ENCODE measurements around the gene RAB27A. TPM values are rescaled to one million over a fixed set of nuclear protein-coding genes. Genes with fewer than 3 reads are reported as not detected.
A peak's percentile ranks its signal among the peaks of the same experiment; 100 is the strongest.

The RAB27A gene
- total RNA-seq, 1 experiment from 2014 or later = 12.8 TPM

DNA sequence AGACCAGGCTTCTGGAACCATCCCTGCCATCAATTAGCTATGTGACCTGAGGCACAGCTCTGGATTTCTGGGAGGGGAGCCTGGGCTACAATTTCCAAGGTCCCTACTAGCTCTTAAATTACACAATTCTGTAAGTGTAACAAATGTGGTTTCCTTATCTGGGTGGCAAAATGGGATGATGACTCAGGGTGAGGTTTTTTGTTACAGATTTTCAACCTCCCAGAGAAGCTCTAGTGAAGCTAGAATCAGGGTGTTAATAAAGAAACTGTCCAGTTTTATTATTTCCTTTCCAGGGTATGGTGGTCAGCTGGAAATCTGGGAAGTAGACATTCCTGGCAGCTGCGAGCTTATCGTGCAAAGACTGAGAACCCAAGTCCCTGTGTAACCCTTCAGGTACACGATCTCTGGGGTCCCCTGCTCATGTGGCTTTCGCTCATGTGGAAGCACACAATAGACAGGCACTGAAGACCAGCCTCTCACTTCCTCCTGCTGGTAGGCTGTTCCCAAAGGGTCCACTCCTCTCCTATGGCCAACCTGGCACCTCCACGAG lies 7.3 kb downstream of the RAB27A start:
- peak; percentile 90 for DNase-seq (ENCODE audit: low read depth)

DNA sequence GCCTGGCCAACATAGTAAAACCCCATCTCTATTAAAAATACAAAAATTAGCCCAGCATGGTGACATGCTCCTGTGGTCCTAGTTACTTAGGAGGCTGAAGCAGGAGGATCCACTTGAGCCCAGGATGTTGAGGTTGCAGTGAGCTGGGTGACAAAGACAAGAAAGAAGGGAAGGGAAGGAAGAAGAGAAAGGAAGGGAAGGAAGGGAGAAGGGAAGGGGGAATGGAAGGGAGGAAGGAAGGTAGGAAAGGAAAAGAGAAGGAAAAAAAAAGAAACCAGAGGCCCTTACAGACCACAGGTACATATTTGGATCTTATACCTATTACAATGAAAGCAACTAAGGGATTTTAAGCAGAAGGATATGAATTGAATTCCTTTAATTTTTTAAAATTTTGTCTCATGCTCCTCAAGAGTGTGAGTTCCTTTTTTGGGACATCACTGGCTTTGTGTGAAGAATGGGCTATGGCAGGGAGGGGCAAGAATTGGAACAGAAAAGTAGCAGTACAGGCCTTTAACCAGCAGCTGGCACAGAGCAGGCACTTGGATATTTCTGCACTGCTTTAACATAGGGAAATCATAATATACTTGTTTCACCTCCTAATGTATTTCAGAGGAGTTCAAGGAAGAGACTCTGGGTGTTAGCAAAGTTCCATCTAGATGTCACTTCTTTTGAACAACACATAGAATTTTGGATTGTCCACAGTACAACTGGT lies 7.9 kb downstream of the RAB27A start:
- DNase-seq (ENCODE audit: low read depth) = no peak

DNA sequence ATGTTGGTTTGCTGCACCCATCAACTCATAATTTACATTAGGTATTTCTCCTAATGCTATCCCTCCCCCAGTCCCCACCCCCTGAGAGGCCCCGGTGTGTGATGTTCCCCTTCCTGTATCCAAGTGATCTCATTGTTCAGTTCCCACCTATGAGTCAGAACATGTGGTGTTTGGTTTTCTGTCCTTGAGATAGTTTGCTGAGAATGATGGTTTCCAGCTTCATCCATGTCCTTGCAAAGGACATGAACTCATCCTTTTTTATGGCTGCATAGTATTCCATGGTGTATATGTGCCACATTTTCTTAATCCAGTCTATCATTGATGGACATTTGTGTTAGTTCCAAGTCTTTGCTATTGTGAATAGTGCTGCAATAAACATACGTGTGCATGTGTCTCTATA lies 9.0 kb downstream of the RAB27A start:
- peak; percentile 69 for DNase-seq (ENCODE audit: low read depth)

DNA sequence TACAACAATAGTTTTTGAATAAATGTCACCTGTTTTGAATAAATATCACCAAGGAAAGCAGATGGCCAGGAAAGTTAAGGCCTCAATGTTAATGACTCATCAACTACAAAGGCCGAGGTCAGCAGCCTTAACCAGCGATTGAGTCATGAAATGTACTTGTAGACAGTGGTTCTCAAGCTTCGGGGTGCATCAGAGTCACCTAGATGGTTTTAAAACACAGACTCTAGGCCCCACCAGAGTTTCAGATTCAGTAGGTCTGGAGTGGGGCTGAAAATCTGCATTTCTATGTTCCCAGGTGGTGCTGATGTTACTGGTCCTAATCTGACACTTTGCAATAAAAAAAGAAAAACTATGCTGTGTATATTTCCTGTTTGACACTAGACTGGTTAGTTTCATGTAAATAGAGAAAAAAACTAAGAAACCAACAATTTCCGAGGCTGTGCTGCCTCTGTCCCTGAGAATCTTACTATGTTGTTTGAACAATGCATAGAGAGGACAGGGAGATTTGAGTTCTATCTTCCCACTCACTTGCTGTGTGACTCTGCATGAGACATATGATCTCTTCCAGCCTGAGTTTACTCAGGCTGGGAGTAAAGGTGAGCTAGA lies 9.8 kb downstream of the RAB27A start:
- peak; percentile 95 for DNase-seq (ENCODE audit: low read depth)

DNA sequence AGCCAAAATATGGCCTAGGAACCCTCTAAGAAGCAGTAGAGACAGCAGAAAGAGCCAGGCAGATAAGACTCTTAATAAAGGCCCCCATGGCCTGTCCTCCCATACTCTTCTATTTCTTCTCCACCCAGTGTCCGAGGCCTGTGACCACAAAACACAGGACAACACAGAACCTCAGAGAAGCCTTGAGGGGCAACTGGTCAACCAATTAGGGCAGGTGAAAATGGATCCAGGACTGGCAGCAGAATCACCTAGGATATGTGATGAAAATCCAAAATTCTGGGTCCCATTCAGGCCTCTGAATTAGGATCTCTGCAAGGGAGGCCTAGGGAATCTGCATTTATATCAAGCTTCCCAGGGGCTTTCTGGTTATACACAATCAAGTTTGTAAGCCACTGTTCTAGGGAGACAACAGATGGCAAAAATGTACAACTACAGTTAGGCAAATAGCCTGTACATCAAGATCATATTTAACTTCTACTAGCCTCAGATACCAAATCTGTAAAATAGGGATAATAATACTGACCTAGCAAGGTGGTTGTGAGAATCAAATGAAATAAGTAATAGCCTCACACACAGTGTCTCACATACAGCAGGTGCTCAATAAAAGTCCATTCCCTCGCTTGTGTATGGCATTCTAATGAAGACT lies 10.4 kb downstream of the RAB27A start:
- DNase-seq (ENCODE audit: low read depth) = no peak

DNA sequence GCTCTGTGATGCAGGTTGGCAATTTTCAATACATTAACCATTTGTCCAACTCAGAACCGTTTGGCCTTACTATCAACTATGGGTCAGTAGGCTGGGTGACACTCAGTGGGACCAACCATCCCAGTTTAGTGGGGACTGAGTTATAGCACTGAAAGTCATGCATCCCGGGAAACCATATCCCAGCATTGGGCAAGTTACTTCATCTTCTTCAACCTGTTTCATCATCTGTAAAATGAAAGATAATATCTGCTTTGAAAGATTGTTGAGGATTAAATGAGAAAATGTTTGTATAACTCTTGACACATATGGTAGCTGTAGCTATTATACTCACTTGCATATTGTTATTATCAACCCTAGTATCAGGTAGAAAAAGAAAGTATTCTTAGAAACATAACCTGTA lies 11.9 kb downstream of the RAB27A start:
- DNase-seq (ENCODE audit: low read depth) = no peak

DNA sequence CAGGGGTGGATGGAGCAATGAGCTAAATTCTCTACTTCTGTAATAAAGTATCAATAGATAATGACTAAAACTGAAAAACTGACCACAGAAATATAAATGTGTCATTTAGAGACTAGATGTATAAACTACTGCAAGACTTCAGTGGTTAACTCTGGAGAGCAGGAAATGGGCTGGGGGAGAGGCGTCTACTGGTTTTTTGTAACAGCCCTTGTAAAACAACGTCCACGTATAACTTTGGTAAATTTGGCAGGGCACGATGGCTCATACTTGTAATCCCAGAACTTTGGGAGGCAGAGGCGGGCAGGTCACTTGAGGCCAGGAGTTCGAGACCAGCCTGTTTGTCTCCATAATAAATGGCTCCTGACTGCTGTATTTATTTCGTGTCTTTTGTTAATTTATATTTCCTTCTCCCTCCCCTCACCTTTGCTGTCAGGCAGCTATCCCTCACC lies 12.5 kb downstream of the RAB27A start:
- peak; percentile 60 for DNase-seq (ENCODE audit: low read depth)

DNA sequence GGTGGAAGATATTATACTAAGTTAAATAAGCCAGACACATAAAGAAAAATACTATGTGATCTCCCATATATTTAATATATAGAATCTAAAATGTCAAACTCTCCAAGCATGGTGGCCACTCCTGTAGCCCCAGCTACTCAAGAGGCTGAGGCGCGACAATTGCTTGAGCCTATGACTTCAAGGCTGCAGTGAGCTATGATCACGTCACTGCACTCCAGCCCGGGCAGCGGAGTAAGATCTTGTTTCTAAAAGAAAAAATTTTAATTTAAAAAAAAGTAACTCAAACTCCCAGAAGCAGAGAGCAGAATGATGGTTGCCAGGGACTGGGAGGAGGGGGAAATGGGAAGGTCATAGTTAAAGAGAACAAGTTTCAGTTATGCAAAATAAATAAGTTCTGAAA lies 13.3 kb downstream of the RAB27A start:
- DNase-seq (ENCODE audit: low read depth) = no peak

DNA sequence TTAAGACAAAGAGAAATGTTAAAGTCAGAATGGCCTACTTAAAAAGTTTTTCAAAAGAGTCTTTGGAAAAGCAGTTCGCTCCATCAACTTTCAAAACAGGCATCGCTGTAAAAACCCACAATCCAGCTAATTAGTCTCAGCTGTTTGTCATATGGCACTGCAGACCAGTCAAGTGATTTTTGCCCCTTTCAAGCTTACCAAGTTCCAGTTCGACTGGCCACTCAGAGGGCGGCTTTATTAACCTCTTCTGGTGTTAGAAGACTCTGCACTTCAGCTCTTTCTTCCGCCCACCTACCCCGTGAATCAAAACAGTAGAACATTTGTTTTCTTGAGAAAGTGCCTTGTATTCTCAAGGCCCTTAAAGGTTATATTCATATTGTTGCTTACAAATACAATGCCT lies 19.3 kb downstream of the RAB27A start:
- DNase-seq (ENCODE audit: low read depth) = no peak

DNA sequence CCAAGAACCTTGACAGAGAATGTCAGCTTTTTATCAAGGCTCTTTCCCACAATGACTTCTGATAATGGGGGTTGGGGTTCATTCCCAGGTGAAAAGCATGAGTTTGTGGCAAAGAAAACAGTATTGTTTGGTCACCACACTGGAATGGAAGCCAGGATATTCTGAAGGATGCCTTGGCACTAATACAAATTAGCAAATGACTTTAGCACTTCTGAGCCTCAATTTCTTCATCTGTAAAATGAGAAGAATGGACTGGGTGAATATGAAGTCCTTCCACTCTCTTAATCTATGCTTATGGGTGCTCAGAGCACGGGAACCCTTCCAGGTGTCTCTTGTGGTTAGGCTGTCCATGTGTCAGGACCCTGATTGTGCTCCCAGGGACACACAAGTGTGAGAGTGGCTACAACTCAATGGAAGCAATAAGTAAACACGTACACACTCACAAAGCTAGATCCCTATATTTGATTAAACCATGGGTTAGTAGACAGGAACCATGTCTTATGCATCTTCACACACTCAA lies 21.4 kb downstream of the RAB27A start:
- no peak for DNase-seq (ENCODE audit: low read depth)

DNA sequence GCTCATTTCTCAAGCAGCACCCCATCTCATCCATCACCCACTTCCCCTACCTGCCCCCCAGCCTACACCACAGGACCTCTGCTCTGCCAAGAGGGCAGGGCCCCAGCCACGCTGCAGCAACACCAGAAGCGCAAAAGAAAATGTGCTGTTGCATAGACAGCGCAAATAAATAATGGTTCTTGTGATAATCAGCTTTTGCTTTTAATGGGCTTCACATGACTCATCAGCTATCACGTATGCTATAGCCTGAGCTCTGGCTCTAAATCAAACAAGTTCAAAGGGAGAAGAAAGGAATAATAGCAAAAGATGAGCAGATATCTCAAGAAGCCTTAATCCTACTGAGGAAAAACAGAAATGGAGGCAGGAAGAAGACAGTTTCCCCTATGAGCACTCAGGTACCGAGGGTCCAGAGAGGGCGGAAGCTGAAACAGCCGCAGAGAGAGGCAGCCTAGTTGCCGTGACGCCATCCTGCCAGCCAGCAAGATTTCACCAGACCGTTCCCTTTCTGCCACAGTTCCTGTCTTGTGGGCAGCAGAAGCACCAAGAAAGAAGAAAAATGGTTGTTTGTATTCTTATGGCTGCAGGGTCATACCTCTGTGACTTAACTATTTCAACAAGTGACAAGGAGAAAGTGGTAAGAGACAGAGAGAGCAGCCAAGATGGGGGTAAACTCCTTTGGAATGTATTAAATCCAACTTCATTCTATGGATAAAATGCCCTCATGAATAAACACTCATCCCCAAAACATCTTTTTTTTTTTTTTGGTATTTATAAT lies 22.0 kb downstream of the RAB27A start:
- peak; percentile 63 for DNase-seq (ENCODE audit: low read depth)

DNA sequence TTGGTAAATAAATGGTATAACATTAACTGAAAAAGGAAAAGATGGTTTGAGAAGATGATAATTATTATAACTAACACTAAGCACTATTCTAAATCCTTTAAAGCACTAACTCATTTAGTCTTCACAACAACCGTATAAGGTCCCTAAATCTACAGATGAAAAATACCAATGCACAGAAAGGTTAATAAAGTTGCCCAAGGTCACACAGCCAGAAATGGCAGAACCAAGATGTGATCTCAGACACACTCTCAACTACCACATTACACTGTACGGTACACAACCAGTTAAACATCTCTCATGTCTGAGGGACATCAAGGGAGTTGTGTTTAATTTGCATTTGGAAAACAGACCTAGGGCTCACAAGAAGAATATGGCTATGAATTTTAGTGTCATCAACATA lies 23.1 kb downstream of the RAB27A start:
- no peak for DNase-seq (ENCODE audit: low read depth)

DNA sequence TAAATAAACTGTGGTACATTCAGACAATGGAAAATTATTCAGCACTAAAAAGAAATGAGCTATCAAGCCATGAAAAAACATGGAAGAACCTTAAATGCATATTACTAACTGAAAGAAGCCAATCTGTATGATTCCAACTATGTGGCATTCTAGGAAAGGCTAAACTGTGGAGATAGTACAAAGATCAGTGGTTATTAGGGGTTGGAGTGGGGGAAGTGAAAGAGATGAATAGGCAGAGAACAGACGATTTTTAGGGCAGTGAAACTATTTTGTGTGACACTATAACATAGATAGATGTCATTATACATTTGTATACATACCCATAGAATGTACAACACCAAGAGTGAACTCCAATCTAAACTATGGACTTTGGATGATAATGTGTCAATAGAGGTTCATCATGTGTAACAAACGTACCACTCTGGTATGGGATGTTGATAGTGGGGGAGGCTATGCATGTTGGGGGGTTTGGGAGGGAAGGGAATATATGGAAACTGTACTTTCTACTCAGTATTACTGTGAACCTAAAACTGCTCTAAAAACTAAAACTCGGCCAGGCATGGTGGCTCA lies 29.0 kb downstream of the RAB27A start:
- DNase-seq (ENCODE audit: low read depth) = no peak

DNA sequence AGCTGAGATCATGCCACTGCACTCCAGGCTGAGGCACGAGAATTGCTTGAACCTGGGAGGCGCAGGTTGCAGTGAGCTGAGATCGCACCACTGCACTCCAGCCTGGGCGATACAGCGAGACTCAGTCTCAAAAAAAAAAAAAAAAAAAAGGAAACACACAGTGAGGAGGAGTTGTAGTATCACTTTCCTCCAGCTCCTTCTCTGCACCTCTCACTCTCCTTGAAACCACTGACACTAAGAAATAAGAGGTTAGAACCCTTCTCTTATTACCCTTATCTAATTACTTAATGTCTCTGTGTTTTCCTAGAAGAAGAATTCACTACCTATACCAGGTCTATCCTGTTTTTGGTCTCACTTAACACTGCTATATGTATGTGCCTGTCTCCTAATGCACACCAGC lies 31.7 kb downstream of the RAB27A start:
- no peak for DNase-seq (ENCODE audit: low read depth)

DNA sequence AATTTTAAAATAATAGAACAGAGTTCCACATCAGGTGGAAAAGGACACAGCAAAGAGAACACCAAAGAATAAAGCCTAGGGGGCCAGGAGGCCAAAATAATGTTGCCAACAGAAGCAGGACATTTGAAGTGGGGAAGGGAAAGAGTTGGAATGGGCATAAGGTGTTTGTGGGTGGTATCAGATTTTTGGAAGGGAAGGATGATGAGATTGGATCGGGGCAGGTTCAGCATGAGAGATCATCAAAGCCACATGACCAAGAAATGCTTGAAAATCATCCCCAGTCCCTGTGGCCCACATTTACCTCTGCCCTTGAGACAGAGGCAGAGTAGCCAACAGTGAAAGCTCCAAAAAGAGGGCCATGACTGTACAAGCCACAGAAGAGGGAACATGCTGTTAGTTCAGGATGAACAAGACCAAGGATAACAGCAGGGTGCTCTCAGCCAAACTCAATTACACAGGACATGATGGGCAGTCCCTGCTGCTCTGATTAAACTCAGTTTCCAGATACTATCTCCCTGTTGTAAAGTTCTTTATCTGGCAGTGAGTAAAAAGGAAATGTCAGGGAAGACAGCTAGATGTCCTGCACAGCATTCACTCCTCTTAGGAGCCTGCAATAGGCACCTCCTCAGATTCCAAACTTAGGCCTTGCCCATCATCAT lies 32.5 kb downstream of the RAB27A start:
- DNase-seq (ENCODE audit: low read depth) = no peak

DNA sequence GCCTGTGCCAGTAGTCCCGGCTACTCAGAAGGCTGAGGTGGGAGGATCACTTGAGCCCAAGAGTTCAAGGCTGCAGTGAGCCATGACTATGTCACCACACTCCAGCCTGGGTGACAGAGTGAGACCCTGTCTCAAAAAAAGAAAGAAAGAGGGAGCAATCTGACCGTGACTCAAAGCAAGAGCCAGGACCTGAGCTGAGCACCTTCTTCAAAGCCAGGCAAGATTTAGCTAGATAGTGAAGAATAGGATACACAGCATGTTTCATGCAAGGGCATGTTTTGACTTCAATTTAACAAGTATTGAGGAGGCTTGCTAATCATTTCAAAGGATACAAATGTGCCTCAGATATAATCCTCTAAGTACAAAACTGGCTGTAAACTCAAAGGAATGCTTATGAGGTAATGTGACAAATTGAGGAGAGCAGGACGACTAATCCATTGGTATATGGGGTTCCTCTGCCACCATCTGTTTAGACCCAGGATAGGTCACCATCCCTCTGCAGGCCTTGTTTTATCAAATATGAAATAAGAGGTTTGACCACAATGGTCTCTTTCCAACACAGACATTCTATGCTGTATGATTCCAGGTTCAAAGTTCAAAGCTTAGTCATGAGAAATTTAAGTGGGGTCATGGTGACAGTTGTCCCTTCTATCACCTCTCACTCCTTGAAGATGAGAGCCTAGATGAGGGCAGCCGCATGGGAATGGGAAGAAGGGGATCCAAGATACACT lies 33.2 kb downstream of the RAB27A start:
- DNase-seq (ENCODE audit: low read depth) = no peak

DNA sequence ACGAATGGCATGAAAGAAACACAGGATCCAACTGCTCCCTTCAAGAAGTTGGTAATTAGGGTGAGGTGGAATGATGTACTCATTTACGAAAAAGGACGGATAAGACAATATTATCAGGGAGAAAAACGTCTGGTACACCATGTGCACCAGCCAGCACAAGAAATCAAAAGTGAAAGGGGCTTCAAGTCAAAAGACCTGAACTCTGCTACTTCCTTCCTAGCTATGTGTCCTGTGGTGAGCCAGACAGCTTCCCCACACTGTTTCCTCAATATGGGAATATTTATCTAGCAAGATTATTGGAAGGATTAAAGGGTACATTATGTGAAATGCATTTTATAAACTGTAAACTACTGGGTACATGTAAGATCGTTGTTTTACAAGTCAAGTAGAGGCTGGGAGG lies 33.9 kb downstream of the RAB27A start:
- peak; percentile 10 for DNase-seq (ENCODE audit: low read depth)

DNA sequence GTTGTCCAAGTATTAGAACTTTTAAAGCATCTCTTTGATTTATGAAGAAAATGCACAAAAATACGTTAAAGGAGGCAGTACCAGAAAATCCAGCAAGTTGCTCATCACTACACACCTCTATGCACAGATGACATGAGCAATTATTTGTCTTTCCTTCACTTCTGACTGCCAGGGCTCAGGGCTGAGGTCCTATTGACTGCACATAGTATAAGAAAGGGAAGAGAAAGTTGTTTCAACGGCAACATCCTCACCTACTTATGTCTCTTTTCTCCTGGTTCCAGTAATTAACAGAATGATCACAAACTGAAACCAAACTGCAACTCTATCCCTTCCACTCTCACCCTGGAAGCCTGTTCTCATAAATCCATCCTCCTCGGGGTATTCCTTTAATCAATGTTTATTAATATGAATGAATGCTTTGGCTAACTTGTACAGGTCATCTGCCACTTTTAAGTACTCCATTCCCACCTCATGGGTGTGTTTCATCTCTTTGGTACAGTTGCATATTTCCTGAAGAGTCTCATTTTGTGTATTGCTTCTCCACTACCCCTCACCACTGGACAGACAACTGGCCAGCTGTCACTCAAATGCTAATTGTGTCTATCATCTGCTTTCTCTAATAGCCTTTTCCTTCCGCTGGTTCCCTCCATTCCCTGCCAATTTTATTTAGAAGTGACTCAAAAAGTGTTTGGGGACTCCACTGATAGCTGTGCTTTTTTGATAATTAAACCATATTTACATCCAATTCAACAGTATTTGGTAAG lies 34.5 kb downstream of the RAB27A start:
- peak; percentile 1 for DNase-seq (ENCODE audit: low read depth)

DNA sequence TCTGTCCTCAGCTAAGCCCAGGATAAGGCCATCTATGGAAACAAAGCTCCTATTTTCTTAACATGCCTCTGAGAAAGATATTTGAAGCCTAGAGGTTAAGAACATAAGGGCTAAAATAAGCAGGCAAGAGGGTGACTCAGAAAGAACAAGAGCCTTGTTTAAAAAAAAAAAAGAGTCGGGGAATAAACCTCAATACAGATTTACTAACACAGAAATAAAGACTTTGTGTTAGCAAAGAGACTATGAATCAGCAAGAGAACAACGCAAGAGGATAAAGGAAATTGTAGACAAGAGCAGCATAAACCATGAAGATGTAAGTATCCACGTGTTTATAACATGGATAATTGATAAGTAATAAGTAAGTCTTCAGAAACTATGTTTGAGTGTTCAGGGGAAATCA lies 36.0 kb downstream of the RAB27A start:
- DNase-seq (ENCODE audit: low read depth) = peak; percentile 94
